ENCODE results near the gene JAM3. TPM values are rescaled to one million over a fixed set of nuclear protein-coding genes. Genes with fewer than 3 reads are reported as not detected.
"Not testable (repeated sequence)": the region's sequence is repeated elsewhere in the genome, so short reads cannot be mapped to it uniquely, and the experiment has no call there.

JAM3 gene
- total RNA-seq, 2 experiments from 2014 or later: 6.3 to 9.0 TPM

DNA sequence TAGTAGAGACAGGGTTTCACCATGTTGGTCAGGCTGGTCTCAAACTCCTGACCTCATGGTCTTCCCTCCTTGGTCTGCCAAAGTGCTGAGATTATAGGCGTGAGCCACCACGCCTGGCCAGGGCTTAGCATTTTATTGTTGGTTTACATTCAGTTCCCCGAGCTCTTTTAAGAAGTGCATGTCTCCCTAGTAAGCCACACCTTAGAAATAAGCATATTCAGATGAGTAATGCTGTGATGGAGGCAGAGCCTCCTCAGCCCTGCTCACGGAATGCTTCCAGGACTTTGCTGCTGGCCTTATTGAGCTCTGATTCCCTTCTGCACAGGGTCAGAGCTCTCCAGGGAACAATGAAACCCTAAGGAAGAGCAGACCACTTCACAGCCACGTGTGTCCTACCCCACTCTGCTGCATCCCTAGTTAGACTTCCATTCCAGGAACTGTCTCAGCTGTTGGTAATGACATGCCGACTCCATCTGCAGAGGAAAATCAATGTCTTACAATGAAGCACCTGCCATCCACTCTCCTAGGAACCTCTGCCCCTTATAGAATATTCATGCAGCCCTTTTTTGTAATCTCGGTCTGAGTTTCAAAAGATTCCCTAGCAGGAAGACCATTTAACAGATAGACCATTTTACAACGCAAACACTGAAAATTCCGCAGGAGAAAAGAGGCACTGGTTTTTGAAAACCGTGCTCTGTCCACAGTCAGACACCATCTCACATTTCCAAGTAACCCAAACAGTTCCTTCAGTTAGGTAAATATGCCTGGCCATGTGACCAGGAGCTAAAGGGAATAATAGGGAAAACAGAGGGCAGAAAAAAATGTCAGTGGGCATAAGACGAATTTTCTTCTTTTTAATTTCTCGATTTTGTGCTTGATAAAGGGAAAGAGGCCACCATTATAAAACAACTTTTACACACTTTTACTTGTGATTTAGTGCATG is 1.7 kb upstream of the JAM3 start:
- Mint-ChIP-seq H3K4me3 (no peak overlapping the region), H3K4me1 (ENCODE audit: low read depth) (peaks cover 10% of the 10 kb centered on the region), H3K27ac (no peak overlapping the region), H3K36me3 (no peaks in the 10 kb centered on the region), H3K27me3 (peaks cover 6% of the 10 kb centered on the region), H3K9me3 (no peaks in the 10 kb centered on the region)
- CTCF ChIA-PET: no interaction called here
- POLR2A ChIA-PET: no interaction called here
- intact Hi-C loops (cut with micrococcal nuclease): loop anchor here (10.0 kb wide), 1 partner anchor 158 kb away; the partner anchor contains the start of genes NCAPD3 and VPS26B
- DNase-seq: no peak

DNA sequence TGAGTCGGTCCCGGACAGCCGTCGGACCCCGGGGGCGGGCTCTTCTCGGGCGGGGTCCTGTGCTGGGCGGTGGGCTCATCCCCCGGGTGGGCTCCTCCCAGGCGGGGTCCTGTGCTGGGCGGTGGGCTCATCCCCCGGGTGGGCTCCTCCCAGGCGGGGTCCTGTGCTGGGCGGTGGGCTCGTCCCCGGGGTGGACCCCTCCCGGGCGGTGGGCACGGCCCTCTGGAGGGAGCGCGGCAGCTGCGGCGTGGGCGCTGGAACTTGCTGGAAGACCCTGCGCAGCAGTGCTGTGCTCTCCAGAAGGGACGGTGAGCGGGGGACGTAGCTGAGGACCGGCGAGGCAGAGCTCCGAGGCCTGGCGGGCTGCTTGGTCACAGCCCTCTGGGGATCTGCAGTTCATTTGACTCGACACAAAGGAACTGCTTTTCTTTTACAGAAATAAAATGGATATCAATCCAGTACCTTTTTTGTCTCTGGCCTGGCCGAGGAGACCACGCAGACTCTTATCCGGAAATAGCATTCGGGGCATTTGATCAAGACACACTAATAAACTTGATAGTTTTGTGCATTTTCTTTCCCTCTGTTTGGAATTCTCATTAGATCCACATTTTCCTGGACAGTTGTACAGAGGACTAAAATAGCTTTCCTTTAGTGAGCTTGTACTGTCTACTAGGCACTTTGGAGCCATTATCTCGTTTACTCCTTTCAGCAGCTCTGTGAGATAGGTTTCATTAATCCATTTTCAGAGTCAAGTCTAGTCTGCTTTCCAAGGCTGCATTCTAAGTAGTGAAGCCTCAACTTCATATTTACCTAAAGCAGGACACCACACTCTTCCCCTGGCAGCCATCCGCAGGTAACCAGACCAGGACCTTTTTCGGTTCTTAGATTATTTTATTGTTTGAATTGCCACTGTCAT is 812 bp downstream of the JAM3 start:
- intact Hi-C loops (cut with micrococcal nuclease): loop anchor here (2.0 to 10.0 kb wide), 2 partner anchors 35 to 155 kb away; partner anchors contain the start of genes NCAPD3 and VPS26B
- ChIA-PET CTCF (interaction anchor here (0.8 to 4.5 kb wide), 3 partner anchors 14 to 121 kb away, joined by 3 to 36 read pairs (median 3); no protein-coding TSS in a partner anchor), POLR2A (no interaction called here)
- no peaks in the 10 kb centered on the region for H3K36me3 Mint-ChIP-seq
- H3K4me3 Mint-ChIP-seq: peak overlapping the region; percentile 66
- no peak overlapping the region for H3K27ac Mint-ChIP-seq
- no peaks in the 10 kb centered on the region for H3K9me3 Mint-ChIP-seq
- H3K27me3 Mint-ChIP-seq: peaks cover 6% of the 10 kb centered on the region
- no peak for DNase-seq
- H3K4me1 Mint-ChIP-seq (ENCODE audit: low read depth): peaks cover 10% of the 10 kb centered on the region

DNA sequence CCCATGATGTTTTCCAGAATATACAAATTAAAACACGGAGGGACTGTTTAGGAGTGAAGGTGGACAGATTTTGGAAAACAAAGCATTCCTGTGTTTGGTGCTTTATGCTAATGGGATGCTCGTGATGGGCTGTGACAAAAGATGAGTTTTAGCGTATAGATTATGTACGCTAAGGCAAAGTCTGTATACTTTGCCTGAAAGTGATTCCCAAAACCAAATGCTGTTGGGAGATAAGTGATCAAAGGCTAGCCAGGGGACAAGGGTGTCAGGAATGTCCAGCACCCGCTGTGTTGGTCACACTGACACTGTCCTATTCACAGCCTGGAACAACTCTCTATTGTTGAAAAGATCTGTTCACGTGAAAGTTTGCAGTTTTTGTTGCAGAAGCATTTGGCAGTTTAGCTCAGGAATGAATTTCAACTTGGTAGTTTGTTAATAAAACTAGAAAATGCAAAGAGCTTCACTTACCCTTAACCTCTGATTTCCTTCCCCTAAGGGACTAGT is 1.5 kb downstream of the JAM3 start:
- no peak for DNase-seq
- ChIA-PET CTCF (interaction anchor here (0.8 to 4.5 kb wide), 3 partner anchors 13 to 122 kb away, joined by 3 to 36 read pairs (median 3); no protein-coding TSS in a partner anchor), POLR2A (no interaction called here)
- Mint-ChIP-seq H3K36me3 (no peaks in the 10 kb centered on the region), H3K4me1 (ENCODE audit: low read depth) (peaks cover 11% of the 10 kb centered on the region), H3K9me3 (no peaks in the 10 kb centered on the region), H3K27ac (no peak overlapping the region), H3K4me3 (no peak overlapping the region), H3K27me3 (peaks cover 6% of the 10 kb centered on the region)
- intact Hi-C loops (cut with micrococcal nuclease): no loop called here

DNA sequence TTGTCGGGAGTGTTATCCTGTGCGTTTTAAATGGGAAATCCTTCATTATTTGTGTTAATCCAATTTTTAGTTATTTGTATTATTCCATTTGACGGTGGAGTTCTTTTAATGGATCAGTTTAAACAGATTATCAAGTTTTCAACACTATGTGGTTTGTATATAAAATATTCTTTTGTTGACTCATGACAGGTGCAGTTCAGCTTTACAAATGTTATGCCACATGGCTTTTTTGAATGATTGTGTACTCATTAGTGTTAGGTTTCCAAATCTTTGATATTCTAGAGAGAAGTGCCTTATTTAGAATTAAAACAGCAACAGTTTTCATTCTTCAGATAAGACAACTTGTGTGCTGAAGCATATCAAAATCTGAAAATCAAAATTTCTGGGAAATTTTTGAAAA is 2.4 kb downstream of the JAM3 start:
- Mint-ChIP-seq H3K9me3 (no peaks in the 10 kb centered on the region), H3K4me3 (no peak overlapping the region), H3K36me3 (no peaks in the 10 kb centered on the region), H3K27ac (no peak overlapping the region), H3K4me1 (ENCODE audit: low read depth) (peaks cover 16% of the 10 kb centered on the region), H3K27me3 (peaks cover 6% of the 10 kb centered on the region)
- ChIA-PET POLR2A (no interaction called here), CTCF (interaction anchor here (0.7 to 4.5 kb wide), 6 partner anchors 9 to 143 kb away, joined by 3 to 36 read pairs (median 4); no protein-coding TSS in a partner anchor)
- intact Hi-C loops (cut with micrococcal nuclease): no loop called here
- DNase-seq: no peak

DNA sequence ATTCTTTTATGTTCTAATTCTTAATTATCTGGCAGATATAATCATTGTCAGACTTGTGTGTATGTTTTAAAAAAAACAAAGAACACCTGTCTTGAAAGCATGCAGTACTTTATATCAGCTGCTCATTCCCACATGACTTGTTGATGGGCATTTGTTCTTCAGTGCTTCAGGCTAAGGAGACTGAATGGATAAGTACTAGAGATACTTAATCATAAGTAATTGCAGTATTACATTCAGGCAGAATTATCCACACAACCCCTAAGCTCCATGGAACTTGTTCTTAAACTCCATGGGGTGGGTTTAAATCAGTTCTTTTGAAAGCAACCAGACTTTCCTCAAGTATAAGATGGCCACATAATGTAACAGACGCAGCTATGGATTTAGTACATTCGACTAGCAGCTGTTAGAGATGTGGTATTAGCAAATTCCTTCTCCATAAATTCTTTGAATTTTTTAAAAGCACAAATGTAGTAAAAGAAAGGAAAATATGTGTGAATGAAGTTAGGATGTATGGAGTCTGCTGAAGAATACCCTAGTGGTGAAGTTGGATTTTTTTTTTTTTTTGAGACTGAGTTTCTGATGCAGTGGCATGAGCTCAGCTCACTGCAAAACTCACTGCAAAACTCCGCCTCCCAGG is 3.0 kb downstream of the JAM3 start:
- intact Hi-C loops (cut with micrococcal nuclease): no loop called here

DNA sequence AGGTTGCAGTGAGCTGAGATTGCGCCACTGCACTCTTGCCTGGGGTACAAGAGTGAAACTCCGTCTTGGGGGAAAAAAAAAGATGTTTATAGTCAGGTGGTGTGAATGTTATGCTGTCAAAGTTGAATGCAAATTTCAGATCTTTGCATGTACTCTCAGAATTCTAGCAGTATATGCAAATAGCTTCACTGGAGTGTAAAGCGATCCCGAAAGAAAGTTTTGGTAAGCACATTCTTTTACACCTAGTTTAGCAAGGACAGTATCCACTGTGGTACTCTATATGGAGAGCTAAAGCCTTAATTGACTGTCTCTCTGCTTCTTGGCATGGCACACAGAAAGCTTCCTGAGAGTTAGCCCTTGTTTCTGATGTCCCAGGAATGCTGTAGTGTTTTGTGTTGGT is 4.0 kb downstream of the JAM3 start:
- Mint-ChIP-seq H3K4me3 (no peak overlapping the region), H3K36me3 (no peaks in the 10 kb centered on the region), H3K27me3 (peaks cover 4% of the 10 kb centered on the region), H3K9me3 (no peaks in the 10 kb centered on the region), H3K4me1 (ENCODE audit: low read depth) (peaks cover 16% of the 10 kb centered on the region), H3K27ac (no peak overlapping the region)
- POLR2A ChIA-PET: no interaction called here
- no peak for DNase-seq
- CTCF ChIA-PET: interaction anchor here (1.0 to 1.9 kb wide), 2 partner anchors 66 to 145 kb away, joined by 3 to 6 read pairs; no protein-coding TSS in a partner anchor
- intact Hi-C loops (cut with micrococcal nuclease): no loop called here

More for the DNA sequence above, 3.0 kb downstream of the JAM3 start:
- peaks cover 16% of the 10 kb centered on the region for H3K4me1 Mint-ChIP-seq (ENCODE audit: low read depth)
- no peak overlapping the region for H3K27ac Mint-ChIP-seq
- ChIA-PET POLR2A (no interaction called here), CTCF (interaction anchor here (0.6 to 4.5 kb wide), 7 partner anchors 9 to 144 kb away, joined by 3 to 36 read pairs (median 4); no protein-coding TSS in a partner anchor)
- no peak overlapping the region for H3K4me3 Mint-ChIP-seq
- H3K27me3 Mint-ChIP-seq: peaks cover 4% of the 10 kb centered on the region
- H3K9me3 Mint-ChIP-seq: no peaks in the 10 kb centered on the region
- H3K36me3 Mint-ChIP-seq: no peaks in the 10 kb centered on the region
- no peak for DNase-seq

DNA sequence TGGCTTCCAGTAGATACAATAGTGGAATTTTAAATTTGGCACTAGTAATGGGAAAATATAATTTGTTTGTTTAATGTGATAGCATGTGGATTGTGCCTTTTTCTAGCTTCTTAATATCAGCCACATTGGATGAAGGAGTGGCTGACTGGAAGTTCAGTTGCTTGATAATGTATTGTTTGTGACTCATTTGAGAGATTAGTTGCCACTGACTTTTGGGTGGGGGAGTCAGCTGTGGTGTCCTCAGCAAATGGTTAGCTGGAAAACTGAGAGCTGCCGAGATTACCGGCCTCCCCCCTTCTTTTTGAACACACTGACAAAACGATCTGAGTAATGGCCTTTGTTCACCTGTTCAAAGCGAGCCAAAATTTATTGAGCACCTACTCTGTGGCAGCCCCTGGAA is 5.5 kb downstream of the JAM3 start:
- POLR2A ChIA-PET: no interaction called here
- CTCF ChIA-PET: interaction anchor here (0.7 kb wide), 1 partner anchor 115 kb away, joined by 3 read pairs; no protein-coding TSS in a partner anchor
- no peak for DNase-seq
- Mint-ChIP-seq H3K27me3 (no peaks in the 10 kb centered on the region), H3K36me3 (no peaks in the 10 kb centered on the region), H3K27ac (no peak overlapping the region), H3K4me3 (no peak overlapping the region), H3K9me3 (no peaks in the 10 kb centered on the region), H3K4me1 (ENCODE audit: low read depth) (peaks cover 11% of the 10 kb centered on the region)
- intact Hi-C loops (cut with micrococcal nuclease): no loop called here

DNA sequence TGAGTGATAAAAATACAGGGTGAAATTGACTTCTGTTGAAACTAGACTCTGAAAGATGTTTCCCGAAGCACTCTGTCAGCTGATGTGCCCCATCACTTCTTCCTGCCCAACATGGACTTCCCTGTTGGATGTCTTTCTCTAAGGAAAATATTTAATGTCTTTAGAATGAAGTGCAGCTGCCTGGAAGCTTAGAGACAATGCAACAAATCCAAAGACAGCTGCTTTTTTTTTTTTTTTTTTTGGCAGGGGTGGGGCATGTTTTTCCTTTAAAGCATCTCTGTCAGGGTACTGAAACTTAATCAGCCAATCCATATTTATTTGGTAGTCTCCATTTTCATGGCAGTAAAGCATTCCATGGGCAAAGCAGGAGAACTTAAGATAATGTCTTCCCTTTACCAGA is 5.9 kb downstream of the JAM3 start:
- no peaks in the 10 kb centered on the region for H3K36me3 Mint-ChIP-seq
- ChIA-PET POLR2A (no interaction called here), CTCF (interaction anchor here (1.7 kb wide), 1 partner anchor 24 kb away, joined by 4 read pairs; no protein-coding TSS in a partner anchor)
- intact Hi-C loops (cut with micrococcal nuclease): no loop called here
- H3K4me3 Mint-ChIP-seq: no peak overlapping the region
- H3K27ac Mint-ChIP-seq: no peak overlapping the region
- DNase-seq: no peak
- no peaks in the 10 kb centered on the region for H3K9me3 Mint-ChIP-seq
- H3K27me3 Mint-ChIP-seq: no peaks in the 10 kb centered on the region
- H3K4me1 Mint-ChIP-seq (ENCODE audit: low read depth): peaks cover 10% of the 10 kb centered on the region

DNA sequence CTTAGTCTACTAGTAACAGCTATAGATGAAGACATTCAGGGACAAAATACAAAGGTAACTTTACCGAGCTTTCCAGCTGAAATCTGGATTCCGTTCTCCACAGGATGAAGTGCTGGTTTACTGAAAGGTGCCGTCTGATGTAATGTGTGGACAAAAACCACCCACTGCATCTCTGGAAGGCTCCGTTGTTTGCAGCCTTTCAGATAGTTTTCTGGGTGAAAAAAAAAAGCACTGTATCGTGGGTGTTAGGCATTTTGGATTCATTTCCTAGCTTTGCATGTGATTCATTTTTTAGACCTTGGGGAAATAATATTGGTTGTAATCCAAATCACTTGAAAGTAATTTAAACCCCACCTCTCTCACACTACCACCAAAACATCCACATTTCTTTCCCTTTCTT is 10.4 kb downstream of the JAM3 start:
- intact Hi-C loops (cut with micrococcal nuclease): no loop called here
- H3K27ac Mint-ChIP-seq: no peak overlapping the region
- no peak for DNase-seq
- H3K4me1 Mint-ChIP-seq (ENCODE audit: low read depth): peaks cover 5% of the 10 kb centered on the region
- no peak overlapping the region for H3K4me3 Mint-ChIP-seq
- peaks cover 15% of the 10 kb centered on the region for H3K9me3 Mint-ChIP-seq
- peaks cover 10% of the 10 kb centered on the region for H3K36me3 Mint-ChIP-seq
- H3K27me3 Mint-ChIP-seq: no peaks in the 10 kb centered on the region
- ChIA-PET POLR2A (no interaction called here), CTCF (interaction anchor here (2.1 kb wide), 1 partner anchor 28 kb away, joined by 7 read pairs; no protein-coding TSS in a partner anchor)

DNA sequence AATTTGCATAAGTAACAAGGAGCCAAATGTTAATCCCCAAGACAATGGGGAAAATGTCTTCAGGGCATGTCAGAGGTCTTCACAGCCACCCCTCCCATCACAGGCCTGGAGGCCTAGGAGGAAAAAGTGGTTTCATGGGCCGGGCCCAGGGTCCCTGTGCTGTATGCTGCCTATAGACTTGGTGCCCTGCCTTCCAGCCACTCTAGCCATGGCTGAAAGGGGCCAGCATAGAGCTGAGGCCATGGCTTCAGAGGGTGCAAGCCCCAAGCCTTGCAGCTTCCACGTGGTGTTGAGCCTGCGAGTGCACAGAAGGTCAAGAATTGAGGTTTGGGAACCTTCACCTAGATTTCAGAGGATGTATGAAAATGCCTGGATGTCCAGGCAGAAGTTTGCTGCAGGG is 12.4 kb downstream of the JAM3 start:
- H3K4me1 Mint-ChIP-seq (ENCODE audit: low read depth); H3K4me3 Mint-ChIP-seq; H3K27me3 Mint-ChIP-seq; POLR2A ChIA-PET; DNase-seq; intact Hi-C loops (cut with micrococcal nuclease); CTCF ChIA-PET; H3K27ac Mint-ChIP-seq: not testable (repeated sequence)
- Mint-ChIP-seq H3K9me3 (peaks cover 15% of the 10 kb centered on the region), H3K36me3 (peaks cover 10% of the 10 kb centered on the region)

DNA sequence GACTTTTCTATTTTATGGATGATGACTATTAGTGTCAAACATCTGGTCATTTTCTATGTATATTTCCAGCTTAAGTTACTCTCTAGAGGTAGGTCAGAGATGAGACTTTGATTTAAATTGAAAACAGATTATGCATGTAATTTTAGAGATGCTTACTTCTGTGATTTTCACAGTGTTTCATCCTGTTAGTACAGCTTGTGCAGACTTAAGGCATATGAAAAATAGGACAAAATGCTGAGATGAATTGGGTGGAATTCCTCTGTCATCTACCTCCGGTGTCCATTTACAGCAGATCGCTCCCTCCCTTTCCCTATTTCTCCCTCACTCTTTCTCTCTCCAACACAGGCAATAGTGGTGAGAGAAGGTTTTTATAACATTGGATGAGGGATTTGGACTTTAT is 14.1 kb downstream of the JAM3 start:
- Mint-ChIP-seq H3K4me3 (no peak overlapping the region), H3K4me1 (ENCODE audit: low read depth) (no peaks in the 10 kb centered on the region), H3K27me3 (no peaks in the 10 kb centered on the region), H3K36me3 (peaks cover 10% of the 10 kb centered on the region), H3K27ac (no peak overlapping the region), H3K9me3 (peaks cover 15% of the 10 kb centered on the region)
- POLR2A ChIA-PET: no interaction called here
- CTCF ChIA-PET: no interaction called here
- intact Hi-C loops (cut with micrococcal nuclease): no loop called here
- no peak for DNase-seq
